Parathyroid adenoma (tissue), 2 donors: ENCODE measurements around the gene MAP2.

Source experiments
- H2AFZ ChIP-seq: fragments of 300-600 bp; sonication (generic); one replicate; pipeline ENCODE4 v1.7.0; 2017; ENCODE audit warnings: antibody characterized with exemption, mild to moderate bottlenecking
- H3K27ac ChIP-seq: fragments of 300-600 bp; sonication (generic); one replicate; pipeline ENCODE4 v1.7.0; 2017
- H3K27me3 ChIP-seq: fragments of 300-600 bp; sonication (generic); one replicate; pipeline ENCODE4 v1.7.0; 2017; ENCODE audit warnings: low read length; ENCODE audit not compliant: control insufficient read depth, insufficient read depth
- H3K36me3 ChIP-seq: fragments of 300-600 bp; sonication (generic); one replicate; pipeline ENCODE4 v1.7.0; 2017; ENCODE audit warnings: low read length; ENCODE audit not compliant: control insufficient read depth, insufficient read depth
- H3K4me1 ChIP-seq: fragments of 300-600 bp; sonication (generic); one replicate; pipeline ENCODE4 v1.7.0; 2017; ENCODE audit warnings: control low read depth
- H3K4me2 ChIP-seq: fragments of 300-600 bp; sonication (generic); one replicate; pipeline ENCODE4 v1.7.0; 2017; ENCODE audit warnings: low read length
- H3K4me3 ChIP-seq: fragments of 300-600 bp; sonication (generic); one replicate; pipeline ENCODE4 v1.7.0; 2017; ENCODE audit warnings: low read depth, low read length
- H3K79me2 ChIP-seq: fragments of 300-600 bp; sonication (generic); one replicate; pipeline ENCODE4 v1.7.0; 2017; ENCODE audit warnings: control low read depth
- H3K9ac ChIP-seq: fragments of 300-600 bp; sonication (generic); one replicate; pipeline ENCODE4 v1.7.0; 2017; ENCODE audit warnings: mild to moderate bottlenecking
- H3K9me3 ChIP-seq: fragments of 300-600 bp; sonication (generic); one replicate; pipeline ENCODE4 v1.7.0; 2017; ENCODE audit warnings: low read length; ENCODE audit not compliant: control insufficient read depth
- TF ChIP-seq, protein P1 (sequence below): fragments of 300-600 bp; sonication (generic); IDR thresholded peaks from one replicate; pipeline ENCODE4 v1.7.0; 2017; ENCODE audit warnings: antibody characterized with exemption, mild to moderate bottlenecking
- donor health status: primary hyperparathyroidism.

The MAP2 gene

DNA sequence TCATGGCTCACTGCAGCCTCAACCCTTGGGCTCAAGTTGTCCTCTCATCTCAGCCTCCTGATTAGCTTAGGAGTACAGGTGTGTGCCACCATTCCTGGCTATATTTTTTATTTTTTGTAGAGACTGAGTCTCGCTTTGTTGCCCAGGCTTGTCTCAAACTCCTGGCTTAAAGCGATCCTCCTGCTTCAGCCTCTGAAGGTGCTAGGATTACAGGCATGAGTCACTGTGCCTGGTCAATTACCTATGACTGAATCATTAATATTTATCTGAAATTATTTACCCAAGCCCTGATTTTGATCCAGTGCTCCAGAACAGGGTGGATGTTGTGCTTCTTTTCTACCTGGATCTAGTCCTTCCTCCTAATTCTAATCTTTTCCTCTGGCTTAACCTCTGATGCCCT lies 87.8 kb downstream of the MAP2 start:
- Histone ChIP-seq H3K4me3 (no peak overlapping the region), H3K9me3 (no peaks in the 10 kb centered on the region), H3K9ac (no peak overlapping the region), H3K27me3 (no peaks in the 10 kb centered on the region), H3K27ac (no peak overlapping the region), H3K79me2 (no peaks in the 10 kb centered on the region), H3K4me2 (no peak overlapping the region), H3K4me1 (no peaks in the 10 kb centered on the region), H3K36me3 (no peaks in the 10 kb centered on the region), H2AFZ (no peak overlapping the region)
- TF ChIP-seq, protein P1, sequence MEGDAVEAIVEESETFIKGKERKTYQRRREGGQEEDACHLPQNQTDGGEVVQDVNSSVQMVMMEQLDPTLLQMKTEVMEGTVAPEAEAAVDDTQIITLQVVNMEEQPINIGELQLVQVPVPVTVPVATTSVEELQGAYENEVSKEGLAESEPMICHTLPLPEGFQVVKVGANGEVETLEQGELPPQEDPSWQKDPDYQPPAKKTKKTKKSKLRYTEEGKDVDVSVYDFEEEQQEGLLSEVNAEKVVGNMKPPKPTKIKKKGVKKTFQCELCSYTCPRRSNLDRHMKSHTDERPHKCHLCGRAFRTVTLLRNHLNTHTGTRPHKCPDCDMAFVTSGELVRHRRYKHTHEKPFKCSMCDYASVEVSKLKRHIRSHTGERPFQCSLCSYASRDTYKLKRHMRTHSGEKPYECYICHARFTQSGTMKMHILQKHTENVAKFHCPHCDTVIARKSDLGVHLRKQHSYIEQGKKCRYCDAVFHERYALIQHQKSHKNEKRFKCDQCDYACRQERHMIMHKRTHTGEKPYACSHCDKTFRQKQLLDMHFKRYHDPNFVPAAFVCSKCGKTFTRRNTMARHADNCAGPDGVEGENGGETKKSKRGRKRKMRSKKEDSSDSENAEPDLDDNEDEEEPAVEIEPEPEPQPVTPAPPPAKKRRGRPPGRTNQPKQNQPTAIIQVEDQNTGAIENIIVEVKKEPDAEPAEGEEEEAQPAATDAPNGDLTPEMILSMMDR, result no peak

DNA sequence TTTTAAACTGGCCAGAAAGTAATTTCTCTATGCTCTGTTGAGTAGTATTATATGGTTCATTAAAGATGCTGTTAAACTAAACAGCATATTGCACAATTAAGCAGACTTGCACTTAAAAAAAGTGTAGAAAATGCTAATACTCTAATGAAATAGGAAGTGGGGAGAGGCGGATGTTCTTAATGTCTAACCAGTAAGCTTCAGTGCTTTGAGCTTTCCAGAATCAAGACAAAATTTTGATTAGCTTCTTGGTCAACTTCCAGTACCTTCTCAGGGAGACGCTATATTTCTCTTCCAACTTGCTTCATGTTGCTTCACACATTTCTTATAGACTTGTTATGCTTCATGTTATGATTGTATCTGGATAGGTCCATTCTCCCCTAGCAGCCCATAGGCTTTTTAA lies 89.1 kb downstream of the MAP2 start:
- Histone ChIP-seq H3K9me3 (no peaks in the 10 kb centered on the region), H3K27ac (no peak overlapping the region), H3K36me3 (no peaks in the 10 kb centered on the region), H3K4me3 (no peak overlapping the region), H3K4me1 (no peaks in the 10 kb centered on the region), H3K27me3 (no peaks in the 10 kb centered on the region), H2AFZ (no peak overlapping the region), H3K4me2 (no peak overlapping the region), H3K9ac (no peak overlapping the region), H3K79me2 (no peaks in the 10 kb centered on the region)
- TF ChIP-seq, protein P1, result no peak

DNA sequence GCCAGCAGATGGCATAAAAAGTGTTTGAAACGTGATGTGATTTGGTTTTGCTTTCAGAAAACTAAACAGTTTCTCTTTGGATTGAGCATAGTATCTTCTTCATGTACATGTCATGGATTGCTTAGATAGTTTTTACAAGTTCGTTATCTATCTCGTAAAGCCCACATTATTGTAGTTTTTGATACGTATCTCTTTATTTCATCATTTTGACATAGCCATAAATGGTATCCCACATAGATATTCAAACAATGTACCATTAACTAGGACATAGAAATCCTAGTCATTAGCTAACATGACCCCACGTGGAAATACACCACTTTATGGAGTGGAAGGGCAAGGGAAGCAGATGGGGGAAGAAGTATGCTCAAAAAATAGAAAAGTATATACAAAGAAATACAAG lies 93.6 kb downstream of the MAP2 start:
- no peak overlapping the region for H3K4me3 ChIP-seq
- H3K9me3 ChIP-seq, result no peaks in the 10 kb centered on the region
- H3K36me3 ChIP-seq, result no peaks in the 10 kb centered on the region
- no peak overlapping the region for H3K27ac ChIP-seq
- TF ChIP-seq, protein P1, result no peak
- no peak overlapping the region for H3K4me2 ChIP-seq
- no peaks in the 10 kb centered on the region for H3K4me1 ChIP-seq
- H2AFZ ChIP-seq, result no peak overlapping the region
- no peaks in the 10 kb centered on the region for H3K27me3 ChIP-seq
- H3K9ac ChIP-seq, result no peak overlapping the region
- no peaks in the 10 kb centered on the region for H3K79me2 ChIP-seq

DNA sequence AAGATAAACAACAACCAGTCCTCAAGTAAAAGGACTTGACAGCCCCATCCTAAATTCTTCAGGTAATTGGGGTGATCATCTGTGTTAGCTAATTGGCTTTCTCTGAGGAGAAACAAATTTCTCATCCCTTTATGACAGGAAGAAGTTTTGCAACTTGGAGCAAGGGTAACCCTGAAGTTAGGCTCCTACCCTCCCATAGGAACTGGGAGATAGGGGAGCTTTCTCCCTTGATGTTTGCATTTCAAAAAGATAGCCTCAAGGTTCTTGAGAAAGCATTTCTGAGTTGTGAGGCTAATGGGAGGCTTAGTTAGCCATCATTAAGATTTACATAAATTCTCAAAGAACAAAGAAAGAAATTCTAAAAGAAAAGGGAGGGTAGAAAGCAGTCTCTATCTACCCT lies 95.4 kb downstream of the MAP2 start:
- no peaks in the 10 kb centered on the region for H3K9me3 ChIP-seq
- H2AFZ ChIP-seq, result no peak overlapping the region
- H3K4me3 ChIP-seq, result no peak overlapping the region
- H3K27ac ChIP-seq, result no peak overlapping the region
- no peaks in the 10 kb centered on the region for H3K36me3 ChIP-seq
- TF ChIP-seq, protein P1, result no peak
- no peaks in the 10 kb centered on the region for H3K79me2 ChIP-seq
- no peaks in the 10 kb centered on the region for H3K27me3 ChIP-seq
- no peak overlapping the region for H3K9ac ChIP-seq
- no peaks in the 10 kb centered on the region for H3K4me1 ChIP-seq
- H3K4me2 ChIP-seq, result no peak overlapping the region

DNA sequence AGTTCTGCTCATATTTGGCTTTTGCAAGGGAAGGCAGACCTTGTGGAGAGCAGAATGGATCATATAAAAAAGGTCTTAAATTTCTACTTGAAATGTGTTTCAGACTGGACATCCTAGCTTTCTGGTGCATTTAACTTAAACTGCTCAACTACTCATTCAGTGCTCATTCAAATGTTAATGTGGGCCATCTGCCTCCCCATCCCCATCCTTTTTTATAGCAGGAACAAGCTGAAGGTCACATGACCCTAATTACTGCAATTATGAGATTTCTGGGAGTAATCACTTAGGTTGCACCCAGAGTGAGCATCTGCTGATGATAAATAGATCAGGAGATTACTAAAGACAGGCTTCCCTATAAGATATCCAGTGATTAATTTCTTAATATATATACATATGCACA lies 96.1 kb downstream of the MAP2 start:
- no peaks in the 10 kb centered on the region for H3K9me3 ChIP-seq
- no peak overlapping the region for H3K27ac ChIP-seq
- H3K4me3 ChIP-seq, result no peak overlapping the region
- no peaks in the 10 kb centered on the region for H3K4me1 ChIP-seq
- H3K9ac ChIP-seq, result no peak overlapping the region
- H3K79me2 ChIP-seq, result no peaks in the 10 kb centered on the region
- H3K36me3 ChIP-seq, result no peaks in the 10 kb centered on the region
- H3K4me2 ChIP-seq, result no peak overlapping the region
- TF ChIP-seq, protein P1, result no peak
- no peaks in the 10 kb centered on the region for H3K27me3 ChIP-seq
- no peak overlapping the region for H2AFZ ChIP-seq
